H7 (cell line): ENCODE measurements around the gene TMEM97. TPM values are rescaled to one million over a fixed set of nuclear protein-coding genes. Genes with fewer than 3 reads are reported as not detected.
"Not testable (repeated sequence)": the region's sequence is repeated elsewhere in the genome, so short reads cannot be mapped to it uniquely, and the experiment has no call there.

Experiments used
- DNase-seq: peaks from one replicate; pipeline ENCODE4 v3.0.0; 2012
- H3K27me3 ChIP-seq: 2 replicates; pipeline ENCODE4 v1.6.0; 2011; ENCODE audit warnings: mild to moderate bottlenecking, low read length; ENCODE audit not compliant: control insufficient read depth, insufficient read depth
- H3K36me3 ChIP-seq: replicated peaks from 2 replicates; pipeline ENCODE4 v1.5.1; 2011; ENCODE audit warnings: low read length; ENCODE audit not compliant: control insufficient read depth, insufficient read depth
- H3K4me3 ChIP-seq: 2 replicates; pipeline ENCODE4 v1.5.1; 2011; ENCODE audit warnings: low read depth, mild to moderate bottlenecking, control low read depth, low read length, moderate library complexity; ENCODE audit not compliant: insufficient read depth
- total RNA-seq: library from RNA; depleted of rRNA; stranded (reverse); fragments of >200 nt; shearing (Covaris generic); gene quantifications from 2 replicates; pipeline ENCODE4 v1.2.3, GENCODE V29; 2014

TMEM97 gene
- total RNA-seq, 1 experiment from 2014 or later = 90.4 TPM

GRCh38 chr17:28326114-28326513, 7.1 kb downstream of the TMEM97 start:
- Histone ChIP-seq H3K4me3 (no peak overlapping the region), H3K36me3 (peaks cover 15% of the 10 kb centered on the region), H3K27me3 (no peaks in the 10 kb centered on the region)
- DNase-seq = no peak

GRCh38 chr17:28327031-28327607, 8.1 kb downstream of the TMEM97 start:
- peaks cover 17% of the 10 kb centered on the region for H3K36me3 ChIP-seq
- DNase-seq = no peak
- no peak overlapping the region for H3K4me3 ChIP-seq
- H3K27me3 ChIP-seq = no peaks in the 10 kb centered on the region

GRCh38 chr17:28327709-28328108, 8.7 kb downstream of the TMEM97 start:
- H3K36me3 ChIP-seq = peaks cover 17% of the 10 kb centered on the region
- H3K4me3 ChIP-seq = no peak overlapping the region
- H3K27me3 ChIP-seq = no peaks in the 10 kb centered on the region
- DNase-seq = no peak

- DNase-seq = no peak
- Histone ChIP-seq H3K36me3 (peaks cover 17% of the 10 kb centered on the region), H3K4me3 (no peak overlapping the region), H3K27me3 (no peaks in the 10 kb centered on the region)
These were observed 9.3 kb downstream of the TMEM97 start for GRCh38 chr17:28328325-28328724.

GRCh38 chr17:28330671-28331070, 11.7 kb downstream of the TMEM97 start:
- Histone ChIP-seq H3K4me3 (no peak overlapping the region), H3K36me3 (peaks cover 15% of the 10 kb centered on the region), H3K27me3 (no peaks in the 10 kb centered on the region)
- no peak for DNase-seq

- Histone ChIP-seq H3K4me3 (no peak overlapping the region), H3K36me3 (peaks cover 9% of the 10 kb centered on the region), H3K27me3 (no peaks in the 10 kb centered on the region)
- no peak for DNase-seq
These were observed 13.0 kb downstream of the TMEM97 start for GRCh38 chr17:28331891-28332420.

- DNase-seq = no peak
- Histone ChIP-seq H3K27me3 (no peaks in the 10 kb centered on the region), H3K36me3 (peaks cover 7% of the 10 kb centered on the region), H3K4me3 (no peak overlapping the region)
These were observed 14.2 kb downstream of the TMEM97 start for GRCh38 chr17:28333083-28333746.

- Histone ChIP-seq H3K27me3 (no peaks in the 10 kb centered on the region), H3K4me3 (no peak overlapping the region), H3K36me3 (peaks cover 4% of the 10 kb centered on the region)
- no peak for DNase-seq
These were observed 15.2 kb downstream of the TMEM97 start for GRCh38 chr17:28334171-28334570.

GRCh38 chr17:28334666-28335200, 15.7 kb downstream of the TMEM97 start:
- DNase-seq = no peak
- H3K36me3 ChIP-seq = peaks cover 2% of the 10 kb centered on the region
- H3K27me3 ChIP-seq = no peaks in the 10 kb centered on the region
- H3K4me3 ChIP-seq = peak overlapping the region; percentile 71

GRCh38 chr17:28335201-28335958, 16.4 kb downstream of the TMEM97 start, which contains the start of the genes IFT20 and TNFAIP1:
IFT20 (minus strand) TSS chr17:28335472; CDS start chr17:28331985, 3,487 bp downstream.
TNFAIP1 (plus strand) TSS chr17:28335761; CDS start chr17:28339522, 3,761 bp downstream.
- Histone ChIP-seq H3K36me3 (peaks cover 3% of the 10 kb centered on the region), H3K27me3 (no peaks in the 10 kb centered on the region), H3K4me3 (peak within 1 kb of the TSS; percentile 91)
- peak; percentile 97 for DNase-seq

GRCh38 chr17:28335959-28336871, 17.2 kb downstream of the TMEM97 start:
- peak; percentile 86 for DNase-seq
- Histone ChIP-seq H3K36me3 (peaks cover 6% of the 10 kb centered on the region), H3K4me3 (peak overlapping the region; percentile 91), H3K27me3 (no peaks in the 10 kb centered on the region)

GRCh38 chr17:28338056-28338768, 19.2 kb downstream of the TMEM97 start:
- DNase-seq = no peak

GRCh38 chr17:28338769-28339212, 19.8 kb downstream of the TMEM97 start:
- H3K27me3 ChIP-seq, DNase-seq, H3K4me3 ChIP-seq: not testable (repeated sequence)
- peaks cover 14% of the 10 kb centered on the region for H3K36me3 ChIP-seq

More at GRCh38 chr17:28338056-28338768, 19.2 kb downstream of the TMEM97 start:
- Histone ChIP-seq H3K36me3 (peaks cover 13% of the 10 kb centered on the region), H3K4me3 (no peak overlapping the region), H3K27me3 (no peaks in the 10 kb centered on the region)
